Measurements from ENCODE around the gene TKFC.

TKFC gene

DNA sequence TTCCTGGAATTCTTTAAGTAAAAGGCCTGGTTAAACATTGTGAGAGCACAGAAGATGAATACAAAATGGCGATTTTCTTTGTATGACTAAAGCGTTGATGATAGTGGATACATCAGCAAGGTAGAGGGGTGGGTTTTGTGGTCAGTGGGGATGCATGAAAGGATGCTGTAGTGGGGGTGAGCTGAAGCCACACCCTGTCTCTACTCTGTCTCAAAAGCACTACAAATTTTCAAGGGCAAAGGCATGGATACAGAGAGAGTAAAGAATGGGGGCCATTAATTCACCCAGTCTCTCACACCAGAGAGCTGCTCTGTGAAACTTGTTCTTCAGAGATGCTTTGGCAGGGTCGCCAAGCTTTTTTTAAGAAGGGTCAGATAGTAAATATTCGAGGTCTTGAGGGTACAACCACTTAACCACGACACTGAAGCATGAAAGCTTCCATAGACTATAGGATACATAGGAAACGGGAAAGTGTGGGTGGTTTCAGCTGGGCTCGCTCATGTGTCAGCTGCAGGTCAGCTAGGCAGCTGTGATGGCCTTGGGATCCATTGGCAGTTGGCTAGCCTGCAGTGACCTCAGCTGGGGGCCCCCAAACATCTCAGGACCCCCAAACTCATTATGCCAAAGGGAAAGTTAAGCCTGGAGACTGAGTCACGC, 37.4 kb downstream of the TKFC start:
- TF ChIP-seq EP300 (IDR thresholded peaks at IDR 0.05; ENCODE audit: borderline replicate concordance) = no peak
- no peak for TF ChIP-seq YY1 (IDR thresholded peaks at IDR 0.05; ENCODE audit: low read depth)
- no peak for TF ChIP-seq TAF1 (IDR thresholded peaks at IDR 0.05; ENCODE audit: low read depth)
- no peak for TF ChIP-seq CEBPB (IDR thresholded peaks at IDR 0.05)
- TF ChIP-seq TCF12 (IDR thresholded peaks at IDR 0.05; ENCODE audit: low read depth) = no peak
- no peak for TF ChIP-seq NFIC (IDR thresholded peaks at IDR 0.05)
- TF ChIP-seq ZBTB7A (IDR thresholded peaks at IDR 0.05; ENCODE audit: low read depth) = no peak
- no peak for TF ChIP-seq EGR1 (IDR thresholded peaks at IDR 0.05)
- no peak for TF ChIP-seq CREB1 (IDR thresholded peaks at IDR 0.05; ENCODE audit: low read depth)
- no peak for TF ChIP-seq FOXM1 (IDR thresholded peaks at IDR 0.05; ENCODE audit: borderline replicate concordance, low read depth)
- TF ChIP-seq, protein P1, sequence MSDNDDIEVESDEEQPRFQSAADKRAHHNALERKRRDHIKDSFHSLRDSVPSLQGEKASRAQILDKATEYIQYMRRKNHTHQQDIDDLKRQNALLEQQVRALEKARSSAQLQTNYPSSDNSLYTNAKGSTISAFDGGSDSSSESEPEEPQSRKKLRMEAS (IDR thresholded peaks at IDR 0.05) = no peak
- no peak for TF ChIP-seq RAD21 (IDR thresholded peaks at IDR 0.05; ENCODE audit: low read depth)
- TF ChIP-seq, protein P2, sequence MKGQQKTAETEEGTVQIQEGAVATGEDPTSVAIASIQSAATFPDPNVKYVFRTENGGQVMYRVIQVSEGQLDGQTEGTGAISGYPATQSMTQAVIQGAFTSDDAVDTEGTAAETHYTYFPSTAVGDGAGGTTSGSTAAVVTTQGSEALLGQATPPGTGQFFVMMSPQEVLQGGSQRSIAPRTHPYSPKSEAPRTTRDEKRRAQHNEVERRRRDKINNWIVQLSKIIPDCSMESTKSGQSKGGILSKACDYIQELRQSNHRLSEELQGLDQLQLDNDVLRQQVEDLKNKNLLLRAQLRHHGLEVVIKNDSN (IDR thresholded peaks at IDR 0.05) = no peak
- TF ChIP-seq TEAD4 (IDR thresholded peaks at IDR 0.05) = no peak
- TF ChIP-seq, protein P3, sequence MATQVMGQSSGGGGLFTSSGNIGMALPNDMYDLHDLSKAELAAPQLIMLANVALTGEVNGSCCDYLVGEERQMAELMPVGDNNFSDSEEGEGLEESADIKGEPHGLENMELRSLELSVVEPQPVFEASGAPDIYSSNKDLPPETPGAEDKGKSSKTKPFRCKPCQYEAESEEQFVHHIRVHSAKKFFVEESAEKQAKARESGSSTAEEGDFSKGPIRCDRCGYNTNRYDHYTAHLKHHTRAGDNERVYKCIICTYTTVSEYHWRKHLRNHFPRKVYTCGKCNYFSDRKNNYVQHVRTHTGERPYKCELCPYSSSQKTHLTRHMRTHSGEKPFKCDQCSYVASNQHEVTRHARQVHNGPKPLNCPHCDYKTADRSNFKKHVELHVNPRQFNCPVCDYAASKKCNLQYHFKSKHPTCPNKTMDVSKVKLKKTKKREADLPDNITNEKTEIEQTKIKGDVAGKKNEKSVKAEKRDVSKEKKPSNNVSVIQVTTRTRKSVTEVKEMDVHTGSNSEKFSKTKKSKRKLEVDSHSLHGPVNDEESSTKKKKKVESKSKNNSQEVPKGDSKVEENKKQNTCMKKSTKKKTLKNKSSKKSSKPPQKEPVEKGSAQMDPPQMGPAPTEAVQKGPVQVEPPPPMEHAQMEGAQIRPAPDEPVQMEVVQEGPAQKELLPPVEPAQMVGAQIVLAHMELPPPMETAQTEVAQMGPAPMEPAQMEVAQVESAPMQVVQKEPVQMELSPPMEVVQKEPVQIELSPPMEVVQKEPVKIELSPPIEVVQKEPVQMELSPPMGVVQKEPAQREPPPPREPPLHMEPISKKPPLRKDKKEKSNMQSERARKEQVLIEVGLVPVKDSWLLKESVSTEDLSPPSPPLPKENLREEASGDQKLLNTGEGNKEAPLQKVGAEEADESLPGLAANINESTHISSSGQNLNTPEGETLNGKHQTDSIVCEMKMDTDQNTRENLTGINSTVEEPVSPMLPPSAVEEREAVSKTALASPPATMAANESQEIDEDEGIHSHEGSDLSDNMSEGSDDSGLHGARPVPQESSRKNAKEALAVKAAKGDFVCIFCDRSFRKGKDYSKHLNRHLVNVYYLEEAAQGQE (IDR thresholded peaks at IDR 0.05; ENCODE audit: low read depth) = no peak

DNA sequence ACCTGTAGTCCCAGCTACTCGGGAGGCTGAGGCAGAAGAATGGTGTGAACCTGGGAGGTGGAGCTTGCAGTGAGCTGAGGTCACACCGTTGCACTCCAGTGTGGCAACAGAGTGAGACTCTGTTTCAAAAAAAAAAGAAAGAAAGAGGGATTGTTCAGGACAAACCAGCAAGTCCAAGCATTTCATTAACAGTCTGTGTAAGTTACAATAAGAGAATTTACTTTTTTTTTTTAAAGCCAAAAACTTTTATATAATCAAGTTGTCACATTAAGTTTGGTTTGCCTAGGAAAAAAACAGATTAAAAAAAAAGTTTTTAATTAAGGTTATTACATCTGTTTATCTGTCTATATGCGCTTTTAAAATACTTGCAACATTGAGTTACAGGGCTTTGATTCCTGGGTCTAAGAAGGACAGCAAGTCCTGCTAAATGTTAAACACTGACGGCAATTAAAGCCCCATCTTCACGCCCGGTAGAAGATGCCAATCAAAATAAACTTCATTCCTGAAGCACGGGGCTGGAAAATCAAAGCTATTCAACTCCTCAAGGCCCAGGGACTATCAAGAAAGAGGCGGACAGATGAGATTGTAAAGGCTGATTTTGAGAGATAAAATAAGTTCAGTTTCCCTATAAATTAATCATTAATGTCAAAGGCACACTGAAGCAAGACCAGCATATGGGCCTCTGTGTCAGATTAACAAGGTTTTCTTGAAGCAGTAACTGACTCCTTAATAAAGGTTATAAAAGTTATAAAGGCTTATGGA, 39.8 kb downstream of the TKFC start:
- TF ChIP-seq TEAD4 (IDR thresholded peaks at IDR 0.05) = no peak
- no peak for TF ChIP-seq ZBTB7A (IDR thresholded peaks at IDR 0.05; ENCODE audit: low read depth)
- no peak for TF ChIP-seq TCF12 (IDR thresholded peaks at IDR 0.05; ENCODE audit: low read depth)
- no peak for TF ChIP-seq FOXM1 (IDR thresholded peaks at IDR 0.05; ENCODE audit: borderline replicate concordance, low read depth)
- TF ChIP-seq EP300 (IDR thresholded peaks at IDR 0.05; ENCODE audit: borderline replicate concordance) = no peak
- TF ChIP-seq, protein P3 (IDR thresholded peaks at IDR 0.05; ENCODE audit: low read depth) = no peak
- TF ChIP-seq NFIC (IDR thresholded peaks at IDR 0.05) = no peak
- no peak for TF ChIP-seq RAD21 (IDR thresholded peaks at IDR 0.05; ENCODE audit: low read depth)
- no peak for TF ChIP-seq EGR1 (IDR thresholded peaks at IDR 0.05)
- TF ChIP-seq, protein P1 (IDR thresholded peaks at IDR 0.05) = no peak
- TF ChIP-seq, protein P2 (IDR thresholded peaks at IDR 0.05) = no peak

DNA sequence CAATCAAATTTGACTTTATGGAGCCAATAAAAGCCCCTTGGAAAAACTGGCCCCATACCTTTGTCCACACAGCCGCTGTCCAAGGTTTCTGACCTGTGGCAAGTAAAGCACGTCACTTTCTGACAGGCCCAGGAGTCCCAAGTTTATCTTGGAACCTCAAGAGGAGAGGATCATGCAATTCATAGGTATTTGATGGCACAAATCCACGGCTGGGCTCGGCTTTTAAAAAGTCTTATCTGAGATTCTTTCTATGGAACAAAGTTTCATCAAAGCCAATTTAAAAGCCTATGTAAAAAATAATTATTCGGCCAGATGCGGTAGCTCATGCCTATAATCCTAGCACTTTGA, 42.7 kb downstream of the TKFC start:
- TF ChIP-seq, protein P3 (IDR thresholded peaks at IDR 0.05; ENCODE audit: low read depth) = peak; percentile 52; the same call in 1 of the 2 replicates
- no peak for TF ChIP-seq ZBTB7A (IDR thresholded peaks at IDR 0.05; ENCODE audit: low read depth)

DNA sequence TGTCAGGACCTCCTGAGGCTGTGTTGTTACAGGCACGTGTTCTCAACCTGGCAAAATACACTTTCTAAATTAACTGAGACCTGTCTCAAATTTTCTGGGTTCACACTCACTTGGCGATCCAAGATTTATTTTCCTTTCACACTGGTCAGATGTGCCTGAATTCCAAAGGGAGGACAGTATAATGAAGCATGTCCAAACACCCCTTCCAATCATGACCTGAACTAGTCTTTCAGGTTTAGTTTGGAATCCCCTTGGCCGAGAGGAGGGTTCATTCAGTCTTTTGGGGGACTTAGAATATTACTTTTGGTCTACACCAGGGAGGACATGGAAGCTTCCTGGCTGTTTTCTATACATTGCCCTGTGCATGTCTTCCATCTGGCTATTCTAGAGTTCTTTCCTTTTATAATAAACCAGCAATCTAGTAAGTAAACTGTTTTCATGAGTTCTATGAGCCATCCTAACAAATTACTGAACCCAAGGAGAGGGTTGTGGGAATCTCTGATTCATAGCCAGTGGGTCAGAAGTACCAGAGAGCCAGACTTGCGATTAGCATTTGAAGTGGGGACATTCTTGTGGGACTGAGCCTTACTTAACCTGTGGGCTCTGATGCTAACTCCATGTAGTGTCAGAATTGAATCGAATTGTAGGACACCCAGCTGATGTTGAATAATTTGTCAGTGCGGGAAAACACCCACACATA, 44.6 kb downstream of the TKFC start:
- TF ChIP-seq, protein P1 (IDR thresholded peaks at IDR 0.05) = no peak
- no peak for TF ChIP-seq TCF12 (IDR thresholded peaks at IDR 0.05; ENCODE audit: low read depth)

Measured in Ishikawa (cell line).